Measurements from ENCODE around the gene TEF. TPM values are rescaled to one million over a fixed set of nuclear protein-coding genes. Genes with fewer than 3 reads are reported as not detected.

The TEF gene
- total RNA-seq: 10 to 100 TPM; 26.1 to 50.7 (median 37.0) TPM

DNA sequence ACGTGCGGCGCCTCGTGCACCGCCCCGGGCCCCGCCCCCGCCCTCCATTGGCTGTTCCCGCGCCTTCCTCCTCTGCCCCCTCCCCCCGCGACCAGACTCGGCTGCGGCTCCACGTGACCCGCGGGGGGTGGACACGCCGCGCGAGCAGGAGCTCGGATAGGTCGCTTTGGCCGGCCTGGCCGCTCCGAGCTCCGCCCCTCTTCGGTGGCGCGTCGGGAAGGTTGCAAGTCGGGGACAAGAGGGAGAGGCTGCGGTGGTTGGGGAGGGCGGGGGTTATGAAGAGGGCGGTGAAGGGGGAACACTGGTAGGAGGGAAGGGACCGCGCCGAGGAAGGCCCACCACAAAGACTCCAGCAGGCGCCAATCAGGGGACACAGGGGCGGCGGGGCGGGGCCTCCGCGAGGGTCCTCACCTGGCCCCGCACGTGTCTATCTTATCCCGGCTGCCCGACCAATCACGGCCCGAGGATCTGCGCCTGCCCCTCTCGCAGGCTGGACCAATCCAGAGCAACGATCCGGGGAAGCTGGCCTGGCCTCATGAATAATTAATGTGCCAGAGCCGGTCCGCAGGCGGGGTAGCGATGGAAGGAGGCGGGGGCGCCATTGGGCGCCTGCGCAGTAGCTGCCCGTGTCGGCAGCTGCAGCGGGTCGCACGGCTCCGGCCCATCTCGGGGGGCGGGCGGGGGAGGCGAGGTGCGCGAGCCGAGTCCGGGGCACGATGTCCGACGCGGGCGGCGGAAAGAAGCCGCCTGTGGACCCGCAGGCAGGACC is at the start of gene TEF:
TEF (plus strand) TSS at position 614 of the 769 bp plus-strand sequence; CDS start at position 717, 103 bp downstream.
- no CpG with 5 or more reads among the region's 84 CpGs for WGBS, 2 donors (ENCODE audit: low coverage in 1 of 2)
- H3K4me3 ChIP-seq: peak within 1 kb of the TSS; percentile 55 to 91
- TF ChIP-seq EP300 (IDR thresholded peaks at IDR 0.05) (no peak), POLR2AphosphoS5 (IDR thresholded peaks at IDR 0.05) (peak; percentile 41), POLR2A (IDR thresholded peaks at IDR 0.05) (peak; percentile 68 to 70)
- TF ChIP-seq, protein P1, sequence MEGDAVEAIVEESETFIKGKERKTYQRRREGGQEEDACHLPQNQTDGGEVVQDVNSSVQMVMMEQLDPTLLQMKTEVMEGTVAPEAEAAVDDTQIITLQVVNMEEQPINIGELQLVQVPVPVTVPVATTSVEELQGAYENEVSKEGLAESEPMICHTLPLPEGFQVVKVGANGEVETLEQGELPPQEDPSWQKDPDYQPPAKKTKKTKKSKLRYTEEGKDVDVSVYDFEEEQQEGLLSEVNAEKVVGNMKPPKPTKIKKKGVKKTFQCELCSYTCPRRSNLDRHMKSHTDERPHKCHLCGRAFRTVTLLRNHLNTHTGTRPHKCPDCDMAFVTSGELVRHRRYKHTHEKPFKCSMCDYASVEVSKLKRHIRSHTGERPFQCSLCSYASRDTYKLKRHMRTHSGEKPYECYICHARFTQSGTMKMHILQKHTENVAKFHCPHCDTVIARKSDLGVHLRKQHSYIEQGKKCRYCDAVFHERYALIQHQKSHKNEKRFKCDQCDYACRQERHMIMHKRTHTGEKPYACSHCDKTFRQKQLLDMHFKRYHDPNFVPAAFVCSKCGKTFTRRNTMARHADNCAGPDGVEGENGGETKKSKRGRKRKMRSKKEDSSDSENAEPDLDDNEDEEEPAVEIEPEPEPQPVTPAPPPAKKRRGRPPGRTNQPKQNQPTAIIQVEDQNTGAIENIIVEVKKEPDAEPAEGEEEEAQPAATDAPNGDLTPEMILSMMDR (IDR thresholded peaks at IDR 0.05): no peak
- H3K27ac ChIP-seq: peak within 1 kb of the TSS; percentile 96 to 100 (median 100)
- H3K27me3 ChIP-seq: no peaks in the 10 kb centered on the region
- ATAC-seq: peak; percentile 89
- H3K36me3 ChIP-seq: peaks cover 0 to 7% of the 10 kb centered on the region in 2 donors
- H3K9me3 ChIP-seq: no peaks in the 10 kb centered on the region
- peaks cover 3 to 84% (median 19%) of the 10 kb centered on the region in 3 donors for H3K4me1 ChIP-seq

DNA sequence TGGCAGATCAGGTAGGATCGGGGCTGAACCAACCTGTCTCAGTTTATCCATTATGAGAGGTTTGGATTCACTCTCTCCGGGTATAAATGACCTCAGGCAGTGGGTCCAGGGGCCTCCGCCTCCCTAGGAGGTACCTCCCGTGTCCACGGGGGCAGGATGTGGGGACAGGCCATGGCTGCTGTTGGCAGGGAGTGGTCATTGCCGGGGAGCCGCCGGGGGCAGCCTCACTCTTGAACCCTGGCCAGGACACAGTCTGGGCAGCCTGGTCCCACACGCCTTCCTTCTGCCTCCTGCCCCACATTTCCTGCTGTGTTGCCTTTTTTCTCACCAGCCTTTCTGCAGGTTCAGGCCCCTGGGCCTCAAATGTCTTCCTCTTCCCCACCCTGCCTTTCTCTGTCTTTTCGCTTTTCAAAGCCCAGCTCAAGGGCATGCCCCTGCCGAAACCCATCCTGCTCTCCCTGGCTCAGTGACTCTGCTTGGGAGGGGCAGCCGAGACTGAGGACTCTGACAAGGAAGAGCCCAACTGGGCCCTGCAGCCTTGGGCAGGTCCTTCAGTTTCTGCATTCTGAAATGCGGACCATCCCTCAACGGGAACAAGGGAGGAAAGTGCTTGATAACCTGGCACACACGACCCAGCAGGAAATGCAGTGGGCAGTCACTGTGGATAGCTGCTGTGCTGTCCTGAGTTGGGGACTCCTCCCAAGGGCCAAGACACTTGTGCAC is 49.4 kb upstream of the TEF start:
- H3K36me3 ChIP-seq: peaks cover 0 to 100% of the 10 kb centered on the region in 2 donors
- no peaks in the 10 kb centered on the region for H3K4me1 ChIP-seq
- no peaks in the 10 kb centered on the region for H3K27me3 ChIP-seq
- H3K27ac ChIP-seq: no peak overlapping the region
- H3K4me3 ChIP-seq: no peak overlapping the region
- no peaks in the 10 kb centered on the region for H3K9me3 ChIP-seq
- WGBS, 2 donors (ENCODE audit: low coverage in 1 of 2): 67 to 100% methylated on average over 1 to 2 of the region's 15 CpGs
- ATAC-seq: no peak
- TF ChIP-seq POLR2AphosphoS5 (IDR thresholded peaks at IDR 0.05) (no peak), EP300 (IDR thresholded peaks at IDR 0.05) (no peak), POLR2A (IDR thresholded peaks at IDR 0.05) (no peak)
- TF ChIP-seq, protein P1 (IDR thresholded peaks at IDR 0.05): no peak

DNA sequence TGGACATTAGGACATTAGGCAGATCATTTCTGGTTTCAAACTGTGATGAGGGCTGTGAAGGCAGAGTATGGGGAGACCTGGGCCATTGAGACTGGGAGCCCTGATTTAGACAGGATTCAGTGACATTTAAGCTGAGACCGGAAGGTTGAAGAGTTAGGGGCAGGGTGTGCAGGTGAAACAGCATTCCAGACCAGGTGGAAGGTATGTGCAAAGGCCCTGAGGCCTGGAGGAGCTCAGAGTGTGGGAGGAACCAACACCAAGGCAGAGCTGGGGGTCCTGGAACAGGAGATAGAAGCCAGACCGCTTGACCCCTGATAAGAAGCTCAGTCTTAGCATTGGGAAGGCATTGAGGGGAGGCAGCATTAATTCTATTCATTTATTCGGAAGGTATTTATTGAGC is 47.9 kb upstream of the TEF start:
- no peaks in the 10 kb centered on the region for H3K9me3 ChIP-seq
- H3K36me3 ChIP-seq: peaks cover 0 to 100% of the 10 kb centered on the region in 2 donors
- no peak overlapping the region for H3K4me3 ChIP-seq
- H3K27ac ChIP-seq: no peak overlapping the region
- ATAC-seq: no peak
- no peaks in the 10 kb centered on the region for H3K4me1 ChIP-seq
- no peaks in the 10 kb centered on the region for H3K27me3 ChIP-seq
- 60 to 93% methylated on average over 1 to 2 of the region's 3 CpGs for WGBS, 2 donors (ENCODE audit: low coverage in 1 of 2)
- TF ChIP-seq, protein P1 (IDR thresholded peaks at IDR 0.05): no peak
- TF ChIP-seq EP300 (IDR thresholded peaks at IDR 0.05) (no peak), POLR2AphosphoS5 (IDR thresholded peaks at IDR 0.05) (no peak), POLR2A (IDR thresholded peaks at IDR 0.05) (no peak)

GRCh38 chr22:41334215-41334614 is 47.5 kb upstream of the TEF start:
- H3K4me1 ChIP-seq: no peaks in the 10 kb centered on the region
- H3K27me3 ChIP-seq: no peaks in the 10 kb centered on the region
- ATAC-seq: peak; percentile 29
- TF ChIP-seq POLR2AphosphoS5 (IDR thresholded peaks at IDR 0.05) (no peak), EP300 (IDR thresholded peaks at IDR 0.05) (no peak), POLR2A (IDR thresholded peaks at IDR 0.05) (no peak)
- TF ChIP-seq, protein P1 (IDR thresholded peaks at IDR 0.05): no peak
- 100% methylated on average over 1 of the region's 3 CpGs; no CpG with 5 or more reads in 1 of the 2 donors for WGBS, 2 donors (ENCODE audit: low coverage in 1 of 2)
- peaks cover 0 to 100% of the 10 kb centered on the region in 2 donors for H3K36me3 ChIP-seq
- no peak overlapping the region for H3K27ac ChIP-seq
- H3K9me3 ChIP-seq: no peaks in the 10 kb centered on the region
- no peak overlapping the region for H3K4me3 ChIP-seq
